AG09309 (cell line): ENCODE results near the gene SOCS2.

Experiments
- DNase-seq: peaks from one replicate; pipeline ENCODE4 v3.0.0-alpha.2; 2010; ENCODE audit warnings: low read depth
- H3K4me3 ChIP-seq: 2 replicates; pipeline ENCODE4 v1.5.1; 2011; ENCODE audit warnings: mild to moderate bottlenecking, low read depth, low read length, moderate library complexity; ENCODE audit not compliant: control insufficient read depth
- CTCF ChIP-seq: IDR thresholded peaks from 2 replicates; pipeline ENCODE4 v1.5.1; 2011; ENCODE audit warnings: mild to moderate bottlenecking, low read depth, low read length, inconsistent platforms; ENCODE audit not compliant: insufficient read depth, control insufficient read depth; ENCODE audit errors: missing control alignments

The SOCS2 gene

GRCh38 chr12:93536766-93537488, 35.5 kb upstream of the SOCS2 start:
- DNase-seq = no peak
- TF ChIP-seq CTCF = no peak
- H3K4me3 ChIP-seq = no peak overlapping the region

- TF ChIP-seq CTCF = no peak
- no peak overlapping the region for H3K4me3 ChIP-seq
- DNase-seq = no peak
Observed at GRCh38 chr12:93537769-93538168, 34.7 kb upstream of the SOCS2 start.

- H3K4me3 ChIP-seq = no peak overlapping the region
- DNase-seq = no peak
- no peak for TF ChIP-seq CTCF
Observed at GRCh38 chr12:93539821-93540220, 32.7 kb upstream of the SOCS2 start.

- H3K4me3 ChIP-seq = no peak overlapping the region
- DNase-seq = no peak
- no peak for TF ChIP-seq CTCF
Observed at GRCh38 chr12:93540466-93540865, 32.0 kb upstream of the SOCS2 start.

GRCh38 chr12:93541578-93542225, 30.8 kb upstream of the SOCS2 start:
- no peak for DNase-seq

GRCh38 chr12:93547778-93548177, 24.7 kb upstream of the SOCS2 start:
- DNase-seq = no peak
- TF ChIP-seq CTCF = no peak
- no peak overlapping the region for H3K4me3 ChIP-seq

More at GRCh38 chr12:93541578-93542225, 30.8 kb upstream of the SOCS2 start:
- TF ChIP-seq CTCF = no peak
- H3K4me3 ChIP-seq = no peak overlapping the region
